GM18502 (cell line): ENCODE results near the gene PKD2L2.
"Not testable (repeated sequence)": the region's sequence is repeated elsewhere in the genome, so short reads cannot be mapped to it uniquely, and the experiment has no call there.

ENCODE experiments used
- ATAC-seq: cut with Tn5 transposase; IDR thresholded peaks from one replicate; pipeline ENCODE4 v1.9.1; 2021; ENCODE audit warnings: mild to moderate bottlenecking; ENCODE audit not compliant: unreplicated experiment, poor library complexity

The PKD2L2 gene

GRCh38 chr5:137887831-137888230 lies 1.4 kb upstream of the PKD2L2 start:
- ATAC-seq, result no peak

- peak; percentile 2 for ATAC-seq
Observed at GRCh38 chr5:137888466-137888862, 793 bp upstream of the PKD2L2 start.

GRCh38 chr5:137890845-137891244 lies 1.6 kb downstream of the PKD2L2 start:
- ATAC-seq, result no peak

- no peak for ATAC-seq
Observed at GRCh38 chr5:137891849-137892248, 2.6 kb downstream of the PKD2L2 start.

GRCh38 chr5:137894586-137894985 lies 5.3 kb downstream of the PKD2L2 start:
- no peak for ATAC-seq

- ATAC-seq, result no peak
Observed at GRCh38 chr5:137896560-137896959, 7.3 kb downstream of the PKD2L2 start.

GRCh38 chr5:137899493-137899892 lies 10.2 kb downstream of the PKD2L2 start:
- no peak for ATAC-seq

GRCh38 chr5:137901011-137901817 lies 12.0 kb downstream of the PKD2L2 start:
- no peak for ATAC-seq

- ATAC-seq, result no peak
Observed at GRCh38 chr5:137902408-137903133, 13.3 kb downstream of the PKD2L2 start.

GRCh38 chr5:137914758-137915157 lies 25.5 kb downstream of the PKD2L2 start:
- no peak for ATAC-seq

- no peak for ATAC-seq
Observed at GRCh38 chr5:137916923-137917322, 27.7 kb downstream of the PKD2L2 start.

- no peak for ATAC-seq
Observed at GRCh38 chr5:137921931-137922330, 32.7 kb downstream of the PKD2L2 start.

GRCh38 chr5:137923856-137924255 lies 34.6 kb downstream of the PKD2L2 start:
- no peak for ATAC-seq

GRCh38 chr5:137932800-137933199 lies 43.5 kb downstream of the PKD2L2 start:
- no peak for ATAC-seq

- no peak for ATAC-seq
Observed at GRCh38 chr5:137933491-137933911, 44.2 kb downstream of the PKD2L2 start.

- no peak for ATAC-seq
Observed at GRCh38 chr5:137935190-137935589, 45.9 kb downstream of the PKD2L2 start.

- ATAC-seq, result no peak
Observed at GRCh38 chr5:137935694-137936093, 46.4 kb downstream of the PKD2L2 start.

GRCh38 chr5:137937994-137938750 lies 48.9 kb downstream of the PKD2L2 start:
- no peak for ATAC-seq

- ATAC-seq, result peak; percentile 48
Observed at GRCh38 chr5:137938751-137939143, 49.5 kb downstream of the PKD2L2 start.

- ATAC-seq, result no peak
Observed at GRCh38 chr5:137939331-137939730, 50.1 kb downstream of the PKD2L2 start.

- ATAC-seq, result not testable (repeated sequence)
Observed at GRCh38 chr5:137944280-137944679, 55.0 kb downstream of the PKD2L2 start.
